ENCODE results near the gene DDOST.

The DDOST gene

DNA sequence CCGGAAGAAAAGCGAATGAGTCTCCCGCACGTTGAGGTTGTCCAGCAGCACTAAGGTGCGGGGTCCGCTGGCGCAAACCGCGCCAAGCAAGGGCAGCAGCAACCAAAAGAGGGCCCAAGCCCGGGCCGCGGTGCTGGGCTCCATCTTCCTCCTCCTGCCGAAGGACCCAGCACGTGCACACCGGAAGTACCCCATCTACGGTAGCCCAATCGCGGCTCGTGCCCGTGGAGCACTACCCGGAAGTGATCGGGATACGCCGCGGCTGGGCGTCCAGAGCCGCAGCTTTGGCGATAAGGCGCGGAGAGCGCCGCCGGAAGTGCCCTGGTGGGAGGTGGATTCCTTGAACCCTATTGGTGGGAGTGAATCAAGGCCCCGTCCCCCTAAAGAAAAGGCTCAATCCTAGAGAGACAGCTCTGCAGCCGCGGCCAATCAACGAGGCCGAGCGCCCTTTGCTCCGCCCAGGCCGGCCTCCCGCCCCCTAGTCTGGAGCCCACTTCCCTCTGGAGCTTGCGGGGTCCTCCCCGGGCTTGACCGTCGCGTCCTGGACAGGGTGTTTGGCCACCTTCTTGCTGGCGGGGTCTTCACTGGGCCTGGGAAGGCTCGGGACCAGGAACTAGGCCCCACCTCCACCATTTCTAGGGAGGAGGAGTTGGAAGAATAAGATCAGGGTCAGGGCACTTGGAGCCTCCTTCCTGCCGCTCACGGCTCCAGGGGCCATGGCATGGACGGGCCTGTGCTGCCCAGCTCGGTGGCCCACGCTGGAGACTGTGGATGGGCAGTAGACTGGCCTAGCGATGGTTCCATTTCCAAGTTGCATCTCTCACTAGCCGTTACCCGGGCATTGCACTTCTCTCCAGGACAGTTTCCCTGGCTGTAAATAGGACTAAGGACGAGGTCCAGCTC is at the start of gene DDOST:
Gene DDOST (minus strand): TSS at position 163 of the 903 bp plus-strand sequence. CDS start 19 bp downstream, at position 144.
- DNase-seq: peak; percentile 99

GRCh38 chr1:20710469-20711284 is 49.5 kb upstream of the DDOST start:
- no peak for DNase-seq

- no peak for DNase-seq
These were observed 48.7 kb upstream of the DDOST start for GRCh38 chr1:20709868-20710267.

GRCh38 chr1:20708891-20709290 is 47.7 kb upstream of the DDOST start:
- no peak for DNase-seq

- no peak for DNase-seq
These were observed 46.9 kb upstream of the DDOST start for GRCh38 chr1:20708057-20708456.

GRCh38 chr1:20706841-20707240 is 45.7 kb upstream of the DDOST start:
- DNase-seq: no peak

DNA sequence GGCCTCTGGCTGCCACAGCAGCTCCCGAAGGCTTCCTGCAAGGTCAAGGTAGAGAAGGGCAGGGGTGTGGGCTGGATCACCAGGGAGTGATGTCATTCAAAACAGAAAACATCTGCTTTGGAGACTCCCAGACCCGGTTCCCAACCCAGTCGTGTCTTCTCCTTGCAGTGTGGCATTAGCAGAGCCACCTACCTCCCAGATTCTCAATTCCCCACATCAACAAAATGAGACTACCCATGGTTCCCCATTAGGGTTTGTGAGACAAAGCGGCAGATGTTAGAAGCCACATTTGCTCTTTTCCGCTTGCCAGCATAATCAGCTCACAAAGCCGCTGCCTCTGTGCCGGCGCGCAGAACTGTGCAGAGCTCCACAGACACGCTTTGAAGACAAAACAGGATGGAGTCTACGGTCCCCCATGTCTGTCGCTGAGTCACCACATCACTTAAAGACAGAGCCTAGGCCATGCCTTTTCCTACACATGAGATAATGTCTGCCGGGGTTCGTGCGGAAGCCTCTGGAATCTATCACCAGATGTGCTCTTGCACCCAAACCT is 44.1 kb upstream of the DDOST start:
- DNase-seq: no peak

GRCh38 chr1:20704390-20705202 is 43.4 kb upstream of the DDOST start:
- DNase-seq: no peak

- no peak for DNase-seq
These were observed 42.1 kb upstream of the DDOST start for GRCh38 chr1:20703124-20703756.

GRCh38 chr1:20702416-20702815 is 41.2 kb upstream of the DDOST start:
- DNase-seq: no peak

DNA sequence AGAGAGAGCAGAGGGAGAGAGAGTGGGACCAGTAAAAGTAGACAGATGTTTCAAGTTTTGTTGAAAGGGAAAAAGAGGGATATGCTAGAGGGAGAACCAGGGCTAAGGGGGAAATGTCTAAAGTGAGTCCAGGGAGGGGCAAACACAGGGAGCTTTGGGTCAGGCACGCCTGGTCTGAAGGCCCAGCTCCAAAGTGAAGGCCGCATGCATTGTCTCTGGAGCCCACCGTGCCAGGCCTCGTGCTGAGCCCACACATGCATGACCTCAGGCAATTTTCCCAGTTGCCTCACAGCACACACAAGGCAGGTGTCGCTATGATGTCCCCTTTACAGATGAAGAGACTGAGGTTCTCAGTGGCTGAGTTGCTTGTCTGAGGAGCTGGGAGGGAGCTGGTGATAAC is 40.7 kb upstream of the DDOST start:
- DNase-seq: no peak

GRCh38 chr1:20701446-20701845 is 40.3 kb upstream of the DDOST start:
- no peak for DNase-seq

DNA sequence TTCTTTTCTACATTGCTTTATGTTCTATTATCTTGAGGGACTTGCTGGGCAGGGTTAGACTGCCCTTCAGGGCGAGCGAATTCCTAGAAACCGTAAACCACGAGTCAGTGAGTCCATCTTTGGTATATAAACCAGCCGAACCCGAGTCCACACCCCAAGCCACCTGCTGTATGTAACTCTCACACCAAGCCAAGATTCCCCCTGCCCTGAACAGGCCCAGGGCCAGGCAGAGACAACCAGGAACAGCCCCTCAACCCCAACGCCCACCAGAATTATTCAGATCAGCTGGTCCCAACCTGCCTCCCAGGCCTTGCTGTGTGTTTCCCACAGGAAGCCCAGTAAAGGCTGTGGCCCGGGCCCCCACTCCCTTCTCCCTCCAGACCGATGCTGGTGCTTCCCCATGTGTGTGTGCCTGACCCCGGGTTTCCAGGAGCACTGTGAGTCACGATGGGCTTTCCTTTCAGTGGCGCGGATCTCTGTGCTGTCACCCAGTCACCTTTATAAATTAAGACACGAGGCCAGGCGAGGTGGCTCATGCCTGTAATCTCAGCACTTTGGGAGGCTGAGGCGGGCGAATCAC is 39.6 kb upstream of the DDOST start:
- DNase-seq: no peak

DNA sequence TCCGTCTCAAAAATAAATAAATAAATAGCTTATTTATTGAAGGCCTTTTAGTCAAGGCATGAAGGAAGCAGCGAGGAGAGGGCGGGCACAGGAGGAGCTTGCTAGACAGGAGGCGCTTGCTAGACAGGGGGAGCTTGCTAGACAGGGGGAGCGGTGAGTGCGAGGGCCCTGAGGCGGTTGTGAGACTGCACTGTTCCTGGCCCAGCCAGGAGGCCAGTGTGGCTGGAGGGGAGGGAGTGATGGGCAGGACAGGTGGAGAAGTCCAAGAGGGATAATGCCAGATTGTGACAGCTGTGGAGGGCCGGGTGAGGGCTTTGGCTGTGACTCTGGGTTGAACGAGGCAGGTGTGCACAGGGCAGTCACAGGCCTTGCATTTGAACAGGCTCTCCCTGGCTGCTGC is 38.4 kb upstream of the DDOST start:
- no peak for DNase-seq

- no peak for DNase-seq
These were observed 37.2 kb upstream of the DDOST start for GRCh38 chr1:20698195-20698910.

DNA sequence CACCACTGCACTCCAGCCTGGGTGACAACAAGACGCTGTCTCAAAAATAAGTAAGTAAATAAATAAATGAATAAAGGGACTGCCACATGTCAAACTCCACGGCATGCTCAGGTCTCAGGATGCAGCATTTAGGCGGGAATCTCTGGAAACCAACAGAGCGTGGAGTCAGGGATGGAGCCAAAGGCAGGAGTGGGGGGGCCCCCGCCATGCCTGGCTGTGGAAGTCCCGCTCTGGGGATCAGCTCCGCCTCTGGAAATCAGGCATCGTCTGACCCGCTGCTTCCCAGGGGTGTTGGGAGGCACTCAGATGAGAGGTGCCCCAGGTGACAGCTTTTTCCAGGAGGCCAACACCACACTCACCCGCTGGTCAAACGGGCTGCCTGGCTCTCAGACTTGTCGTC is 36.4 kb upstream of the DDOST start:
- DNase-seq: no peak

DNA sequence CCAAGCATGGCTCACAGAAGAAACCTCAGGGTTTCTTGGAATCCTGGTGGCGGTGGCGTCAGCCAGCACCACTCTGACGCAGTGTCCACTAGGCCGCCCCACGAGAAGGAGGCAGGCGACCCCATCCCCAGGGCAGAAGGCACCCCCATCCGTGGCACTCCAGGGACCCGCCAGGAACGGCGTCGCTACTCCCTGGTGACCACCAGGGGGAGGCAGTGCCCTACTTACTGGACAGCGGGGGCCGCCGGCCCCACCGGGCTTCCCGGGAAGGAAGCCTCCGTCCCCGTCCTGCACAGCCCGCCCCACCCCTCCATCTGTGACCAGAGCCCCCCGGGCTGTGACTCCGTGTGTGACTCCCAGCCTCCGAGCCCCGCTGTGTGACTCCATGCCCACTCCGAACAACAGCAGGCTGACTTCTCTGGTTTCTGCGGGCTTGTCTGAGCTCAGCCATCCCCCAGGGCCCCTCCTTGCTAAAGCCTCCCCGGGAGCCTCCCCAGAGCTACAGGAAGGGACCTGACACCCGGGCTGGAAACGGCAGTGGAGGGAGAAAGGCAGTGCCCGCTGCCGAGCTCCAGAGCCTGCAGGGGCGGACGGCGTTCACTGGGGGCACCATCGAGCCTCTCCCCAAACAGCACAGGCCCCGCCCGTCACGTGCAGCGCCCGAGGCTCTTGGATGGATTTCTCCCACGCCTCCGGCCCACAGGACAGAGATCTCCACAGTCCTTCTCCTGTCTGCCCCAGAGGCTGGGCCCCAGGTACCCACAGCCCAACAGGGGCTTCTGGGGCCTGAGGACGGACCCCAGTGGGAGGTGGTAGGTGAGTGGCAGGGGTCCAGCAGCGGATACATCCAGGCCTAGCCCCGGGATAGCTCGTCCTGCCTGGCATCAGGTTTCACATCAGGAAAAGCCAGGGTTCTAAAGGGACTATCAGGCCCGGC is 35.5 kb upstream of the DDOST start:
- DNase-seq: peak; percentile 84

DNA sequence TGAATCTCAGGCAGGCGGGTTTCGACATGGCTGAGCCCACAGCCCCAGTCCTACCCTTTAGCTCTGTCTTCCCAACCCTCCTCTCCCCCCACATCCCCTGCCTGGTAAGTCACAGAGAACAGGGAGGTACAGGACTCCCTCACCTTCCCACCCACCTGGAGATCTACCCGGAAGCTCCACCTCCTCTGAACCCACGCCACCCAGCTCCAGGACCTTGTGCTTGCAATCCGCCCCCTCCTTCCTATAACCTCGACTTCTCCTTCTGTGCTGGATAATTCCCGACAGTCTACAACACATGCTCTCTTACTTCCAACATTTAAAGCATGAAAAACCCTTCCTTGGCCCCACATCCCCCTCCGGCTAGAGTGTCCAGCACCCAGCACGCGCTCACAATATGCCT is 34.3 kb upstream of the DDOST start:
- DNase-seq: no peak

DNA sequence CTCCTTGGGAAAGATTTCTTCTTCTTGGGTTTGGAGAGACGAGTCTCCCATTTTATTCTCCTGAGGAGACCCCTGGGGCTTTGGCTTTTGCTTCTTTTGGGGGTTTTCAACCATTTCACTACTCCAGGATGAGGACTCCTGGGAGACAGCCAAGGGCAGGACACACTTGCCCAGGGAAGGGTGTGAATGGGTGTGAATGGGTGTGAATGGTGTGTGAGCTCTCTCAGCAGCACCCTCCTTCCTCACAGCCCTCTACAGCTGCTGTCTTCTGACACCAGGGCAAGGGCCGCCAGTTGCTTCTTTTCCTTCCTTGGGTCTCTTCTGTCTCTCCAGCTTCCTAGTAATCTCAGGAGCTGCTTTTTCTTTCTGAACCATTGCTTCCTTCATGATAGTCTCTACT is 32.5 kb upstream of the DDOST start:
- DNase-seq: no peak

DNA sequence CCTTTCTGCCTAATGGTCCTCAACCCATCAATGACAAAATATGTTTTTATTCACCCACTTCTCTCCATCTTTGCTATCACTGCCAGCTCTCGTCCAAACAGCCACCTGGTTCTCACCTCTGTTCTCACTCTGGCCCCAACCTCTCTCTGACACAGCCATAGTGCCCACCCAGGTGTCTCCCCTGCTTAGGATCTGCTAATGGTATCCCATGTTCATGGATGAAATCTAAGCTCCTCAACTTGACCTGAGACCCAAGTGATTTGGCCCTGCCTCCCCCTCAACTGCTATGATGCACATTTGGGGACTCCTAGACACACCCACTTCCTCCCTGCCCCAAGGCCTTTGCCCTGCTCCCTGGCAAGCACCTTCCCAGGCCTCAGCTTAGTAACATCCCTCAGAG is 30.7 kb upstream of the DDOST start:
- DNase-seq: no peak
